GM12891 (cell line): Measurements from ENCODE around the gene FHOD1.

Experiments used
- DNase-seq: peaks from one replicate; pipeline ENCODE4 v3.0.0; 2011; ENCODE audit warnings: low spot score; ENCODE audit not compliant: insufficient read length
- FAIRE-seq: peaks from 2 replicates; lab custom pipeline; 2011; peaks lifted over from hg19 to GRCh38; lab: Jason Lieb, UNC
- PAX5 ChIP-seq: IDR thresholded peaks from 2 replicates; pipeline ENCODE4 v1.6.1; 2011; ENCODE audit warnings: low read length, moderate library complexity, mild to moderate bottlenecking; ENCODE audit not compliant: insufficient read depth, severe bottlenecking
- POLR2A ChIP-seq: IDR thresholded peaks from 2 replicates; pipeline ENCODE4 v1.6.1; 2011; ENCODE audit warnings: low read depth, low read length, control low read depth
- POLR2AphosphoS5 ChIP-seq: IDR thresholded peaks from 2 replicates; pipeline ENCODE4 v1.6.1; 2011; ENCODE audit warnings: low read depth, low read length, control low read depth
- POU2F2 ChIP-seq: IDR thresholded peaks from 2 replicates; pipeline ENCODE4 v1.6.1; 2011; ENCODE audit warnings: low read depth, mild to moderate bottlenecking, control low read depth, low read length, moderate library complexity
- SPI1 ChIP-seq: IDR thresholded peaks from 2 replicates; pipeline ENCODE4 v1.6.1; 2011; ENCODE audit warnings: low read depth, low read length, control low read depth
- TAF1 ChIP-seq: IDR thresholded peaks from 2 replicates; pipeline ENCODE4 v1.6.1; 2011; ENCODE audit warnings: low read depth, low read length, control low read depth

FHOD1 gene

DNA sequence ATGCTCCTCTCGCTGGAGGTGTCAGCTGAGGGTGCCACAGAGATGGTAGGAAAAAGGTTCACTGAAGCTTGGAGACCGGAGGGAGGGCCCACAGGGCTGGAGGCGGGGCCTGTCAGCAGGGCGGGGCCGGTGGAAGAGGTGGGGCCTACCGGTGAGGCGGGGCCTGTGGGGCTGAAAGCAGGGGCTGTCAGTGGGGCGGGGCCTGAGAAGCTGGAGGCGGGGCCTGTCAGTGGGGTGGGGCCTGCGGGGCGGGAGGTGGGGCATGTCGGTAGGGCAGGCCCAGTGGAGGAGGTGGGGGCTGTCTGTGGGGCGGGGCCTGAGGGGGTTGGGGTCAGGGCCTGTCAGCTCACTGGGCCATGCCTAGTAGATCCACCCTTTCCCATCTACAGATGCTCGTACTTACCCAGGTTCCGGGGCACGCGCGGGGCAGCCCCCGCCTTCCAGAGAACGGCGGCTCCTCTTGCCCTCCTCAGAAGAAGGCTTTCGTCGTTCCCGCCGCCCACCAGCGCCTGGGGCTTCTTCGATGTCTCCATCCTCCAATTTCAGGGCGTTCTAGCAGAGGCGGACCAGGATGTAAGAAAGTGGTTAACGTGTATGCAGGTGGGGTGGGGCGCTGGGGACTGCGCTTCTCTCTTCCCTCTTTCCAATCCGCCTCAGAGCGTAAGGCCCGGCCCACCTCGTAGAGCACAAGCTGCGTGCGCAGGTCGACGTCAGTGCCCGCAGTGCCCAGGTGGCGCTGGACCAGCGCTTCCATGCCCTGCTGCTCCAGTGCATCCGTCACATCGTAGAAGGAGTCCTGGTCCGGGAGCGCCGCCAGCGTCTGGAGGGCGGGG, 10.5 kb downstream of the FHOD1 start:
- TF ChIP-seq POLR2A (no peak), POLR2AphosphoS5 (no peak), POU2F2 (no peak), TAF1 (no peak), SPI1 (no peak), PAX5 (no peak)
- peak; percentile 62 for FAIRE-seq
- DNase-seq, result peak; percentile 91

DNA sequence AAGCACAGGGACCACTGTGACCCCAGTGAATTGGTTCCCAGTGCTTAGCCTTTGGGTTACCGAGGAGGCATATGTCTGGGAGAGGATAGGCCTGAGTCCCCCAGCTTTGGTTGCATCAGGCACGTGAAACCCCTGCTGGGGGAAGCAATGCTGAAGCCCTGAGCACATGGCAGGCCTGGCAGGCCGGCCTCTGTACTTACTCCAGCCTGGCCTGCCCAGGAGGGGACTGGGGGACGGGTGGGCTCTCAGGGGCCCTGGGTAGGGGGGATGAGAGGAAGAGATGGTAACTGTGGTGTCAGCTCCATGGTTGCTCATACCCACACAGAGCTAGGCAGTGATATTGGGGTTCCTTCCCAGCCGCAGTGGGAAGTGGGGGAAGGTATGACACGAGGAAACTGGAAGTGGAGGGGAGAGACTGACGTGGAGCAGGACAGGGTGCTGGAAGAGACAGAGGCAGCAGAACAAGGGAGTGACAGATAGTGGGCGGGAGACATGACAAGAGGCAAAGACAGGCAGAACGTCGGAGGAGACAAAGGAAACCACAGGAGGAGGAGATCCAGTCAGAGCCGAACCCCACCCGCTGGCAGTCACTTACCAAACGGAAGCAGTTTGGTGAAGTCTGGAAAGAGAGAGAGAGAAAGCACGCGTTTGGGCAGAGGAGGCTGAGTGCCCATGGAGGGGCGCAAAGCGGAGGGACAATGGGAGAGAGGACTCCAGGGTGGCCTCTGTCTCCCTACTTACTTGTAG, 11.3 kb downstream of the FHOD1 start:
- TF ChIP-seq POU2F2 (no peak), POLR2A (peak; percentile 30; the same call in 1 of the 2 replicates)
- DNase-seq (no peak), FAIRE-seq (no peak)

DNA sequence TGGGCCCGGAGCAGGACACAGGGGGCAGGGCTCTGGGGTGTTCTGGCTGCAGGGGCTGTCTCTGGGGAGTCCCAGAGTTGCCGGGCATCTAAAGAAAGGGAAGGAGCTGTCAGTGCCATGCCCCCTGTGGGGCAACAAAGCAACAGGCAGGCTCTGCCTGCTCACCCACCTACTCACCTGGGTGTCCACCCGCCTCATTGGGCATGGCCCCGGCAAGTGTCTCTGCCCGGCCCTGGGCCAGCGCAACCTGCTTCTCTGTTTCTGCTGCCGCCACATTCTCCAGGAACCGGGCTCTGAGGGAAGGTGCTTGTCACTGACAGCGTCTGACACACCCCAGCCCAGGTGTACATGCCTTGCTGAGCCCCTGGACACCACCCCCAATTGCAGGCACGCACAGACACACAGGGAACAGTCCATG, 13.1 kb downstream of the FHOD1 start:
- TF ChIP-seq POLR2AphosphoS5 (peak; percentile 51; the same call in 1 of the 2 replicates), POU2F2 (no peak), POLR2A (no peak), SPI1 (no peak), PAX5 (no peak), TAF1 (no peak)
- FAIRE-seq, result no peak
- no peak for DNase-seq

DNA sequence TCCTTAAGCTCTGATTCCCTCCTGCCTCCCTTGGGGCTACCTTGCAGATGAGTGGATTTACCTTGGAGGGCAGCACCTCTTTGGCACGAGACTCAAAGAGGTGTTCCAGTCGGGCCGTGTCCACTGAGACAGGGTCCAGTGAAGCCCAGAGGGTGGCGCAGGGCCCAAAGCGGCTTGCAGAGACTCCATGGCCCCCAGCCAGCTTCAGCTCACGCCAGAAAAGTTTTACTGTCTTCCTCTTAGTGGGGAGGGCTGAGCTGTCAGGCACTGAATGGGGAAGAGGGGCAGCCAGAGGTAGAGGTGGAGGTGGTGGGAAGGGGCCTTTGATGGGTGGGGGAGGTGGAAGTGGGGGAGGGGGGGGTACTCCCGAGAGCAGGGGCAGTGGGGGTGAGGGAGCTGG, 13.7 kb downstream of the FHOD1 start:
- FAIRE-seq (no peak), DNase-seq (no peak)
- TF ChIP-seq POU2F2 (no peak), SPI1 (no peak), POLR2AphosphoS5 (no peak), TAF1 (no peak), POLR2A (no peak), PAX5 (no peak)

DNA sequence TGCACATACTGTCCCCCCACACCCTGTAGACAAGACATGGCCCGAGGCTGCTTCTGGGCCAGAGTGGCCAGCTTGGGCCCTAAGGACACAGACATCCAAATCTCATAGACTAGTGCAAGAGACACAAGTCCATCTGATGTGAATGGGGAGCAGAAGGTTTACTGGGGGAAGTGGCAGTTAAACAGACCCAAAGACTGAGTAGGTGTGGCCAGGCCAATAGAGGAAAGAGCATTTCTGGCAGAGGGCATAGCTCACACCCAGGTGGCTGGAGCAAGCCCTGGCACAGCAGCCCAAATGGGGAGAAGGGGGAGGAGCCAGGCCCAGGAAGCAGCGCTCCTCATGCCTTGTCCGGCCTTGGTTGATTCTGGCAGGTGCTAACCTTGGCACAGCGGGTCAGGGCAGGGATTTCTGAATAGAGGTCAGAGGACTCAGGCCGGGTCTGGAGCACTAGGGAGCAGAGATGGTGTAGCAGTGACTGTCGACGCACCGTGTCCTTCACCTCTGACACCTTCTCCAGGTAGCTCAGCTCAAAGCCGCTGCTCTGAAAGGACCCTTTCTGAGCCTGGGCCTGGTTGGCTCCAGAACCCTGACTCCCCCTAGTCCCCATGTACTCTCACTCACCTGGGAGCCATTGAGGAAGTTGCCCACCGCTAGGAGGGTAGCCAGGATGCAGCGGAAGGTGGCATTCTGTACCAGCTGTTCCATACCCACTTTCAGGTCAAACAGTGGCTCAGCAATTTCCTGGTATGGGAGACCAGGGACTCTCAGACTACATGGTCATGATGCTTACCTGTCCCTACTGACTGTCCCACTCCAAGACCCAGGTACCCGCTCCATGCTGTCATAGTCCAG, 16.2 kb downstream of the FHOD1 start:
- peak; percentile 15 for TF ChIP-seq POLR2AphosphoS5
- peak; percentile 62 for TF ChIP-seq POU2F2
- TF ChIP-seq PAX5, result no peak
- peak; percentile 35 for FAIRE-seq
- DNase-seq, result no peak

DNA sequence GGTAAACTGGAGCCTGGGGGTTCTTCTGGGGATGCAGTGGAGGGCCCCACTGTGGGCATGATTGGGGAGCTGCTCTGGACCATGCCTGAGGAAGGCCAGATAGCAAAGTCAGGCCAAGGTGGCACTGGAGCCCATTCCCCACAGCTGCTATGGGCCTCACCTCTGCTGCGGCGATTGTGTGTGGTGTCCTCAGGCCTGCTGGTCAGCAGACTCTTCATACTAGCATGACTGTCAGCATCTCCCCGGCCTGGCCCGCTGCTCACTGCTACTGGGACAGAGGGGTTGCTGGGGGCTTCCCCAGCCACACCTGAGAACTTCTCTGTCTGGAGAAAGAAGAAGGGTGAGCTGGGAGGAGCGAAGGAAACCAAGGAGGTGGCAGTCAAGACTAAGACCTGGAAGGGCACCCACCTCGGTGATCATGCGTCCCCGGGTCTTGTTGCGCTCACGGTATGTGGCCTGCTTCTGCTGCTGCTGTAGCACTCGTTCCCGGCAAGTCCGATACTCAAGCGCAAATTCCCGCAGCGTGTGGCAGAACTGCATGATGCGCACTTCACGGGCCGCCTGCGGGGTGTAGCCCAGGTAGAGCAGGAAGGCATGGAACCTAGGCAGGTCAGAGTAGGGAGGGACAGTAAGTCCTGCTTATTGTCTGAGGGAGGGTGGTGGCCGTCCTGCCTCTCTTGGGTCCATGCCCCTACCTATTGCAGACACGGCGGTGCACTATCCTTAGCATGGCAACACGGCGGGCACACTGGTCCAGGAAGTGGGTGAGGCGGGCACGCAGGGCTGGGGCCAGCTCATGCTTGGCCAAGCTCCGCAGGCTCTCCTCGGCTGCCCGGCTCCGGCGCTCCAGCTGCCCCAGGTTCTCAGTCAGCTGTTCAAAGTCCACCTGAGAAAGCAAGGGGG, 17.1 kb downstream of the FHOD1 start:
- TF ChIP-seq POU2F2, result no peak
- TF ChIP-seq POLR2A, result 0 out of 2 replicates have a peak, but pooled peaks have one; percentile 27
- no peak; the same call in 1 of the 2 replicates for TF ChIP-seq POLR2AphosphoS5
- no peak for TF ChIP-seq SPI1
- no peak for TF ChIP-seq TAF1
- DNase-seq, result no peak
- no peak for FAIRE-seq

DNA sequence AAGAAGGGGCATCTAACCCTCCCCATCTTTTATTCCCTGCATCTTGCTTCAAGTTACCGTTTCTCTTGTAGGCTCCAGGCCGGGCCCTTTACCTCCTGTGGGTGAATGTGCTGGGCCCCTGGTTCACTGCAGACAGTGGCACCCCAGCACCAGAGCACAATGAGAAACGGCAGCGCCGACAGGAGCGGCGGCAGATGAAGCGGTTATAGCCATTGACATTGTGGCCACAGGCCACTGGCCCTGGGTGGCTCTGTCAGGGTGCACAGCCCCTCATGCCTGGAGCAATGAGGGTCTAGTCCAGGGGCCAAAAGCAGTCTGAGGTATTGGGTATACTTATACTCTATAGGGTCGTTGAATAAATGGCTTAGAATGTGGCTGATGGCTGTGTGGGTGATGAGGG, 18.4 kb downstream of the FHOD1 start:
- DNase-seq, result no peak
- TF ChIP-seq PAX5, result no peak
- no peak for TF ChIP-seq POLR2A
- TF ChIP-seq POU2F2, result no peak
- TF ChIP-seq TAF1, result no peak
- no peak for TF ChIP-seq POLR2AphosphoS5
- TF ChIP-seq SPI1, result no peak
- FAIRE-seq, result no peak

DNA sequence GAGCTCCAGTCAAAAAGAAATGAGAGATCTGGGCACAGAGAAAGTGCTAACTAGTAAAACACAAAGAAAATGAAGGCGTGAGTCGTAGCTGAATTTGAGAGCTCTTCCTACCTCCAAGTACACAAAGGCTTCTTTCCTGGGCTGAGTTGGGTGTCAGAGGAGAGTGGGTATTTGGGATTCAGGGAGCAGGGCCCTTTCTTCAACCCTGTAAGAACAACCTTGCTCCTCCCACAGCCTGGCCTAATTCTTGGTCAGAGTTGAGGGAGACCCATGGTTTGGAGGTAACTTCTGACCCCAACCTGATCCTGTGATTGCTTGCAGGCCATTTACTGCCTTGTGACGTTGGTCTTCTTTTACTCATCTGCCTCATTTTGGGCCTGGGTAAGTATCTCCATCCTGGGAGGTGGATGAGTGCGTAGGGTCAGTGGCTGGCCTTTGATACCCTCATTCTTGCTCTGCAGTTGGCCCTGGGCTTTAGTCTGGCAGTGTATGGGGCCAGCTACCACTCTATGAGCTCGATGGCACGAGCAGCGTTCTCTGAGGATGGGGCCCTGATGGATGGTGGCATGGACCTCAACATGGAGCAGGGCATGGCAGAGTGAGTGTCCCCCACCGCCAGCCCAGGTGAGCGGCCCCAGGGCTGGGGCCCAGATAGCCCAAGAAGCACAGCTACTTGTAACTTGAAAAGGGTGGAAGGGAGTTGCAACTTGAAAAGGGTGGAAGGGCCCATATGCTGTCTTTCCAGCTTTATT, 19.1 kb downstream of the FHOD1 start:
- 0 out of 2 replicates have a peak, but pooled peaks have one; percentile 9 for TF ChIP-seq POLR2A
- TF ChIP-seq POLR2AphosphoS5, result no peak
- TF ChIP-seq PAX5, result no peak
- TF ChIP-seq SPI1, result no peak
- no peak for TF ChIP-seq TAF1
- DNase-seq (no peak), FAIRE-seq (no peak)
